GM21526 (cell line): ENCODE measurements around the gene CEND1.

Experiments used
- ATAC-seq: cut with Tn5 transposase; IDR thresholded peaks from one replicate; pipeline ENCODE4 v1.9.1; 2021; ENCODE audit warnings: moderate library complexity; ENCODE audit not compliant: unreplicated experiment, low FRiP score

Gene CEND1

DNA sequence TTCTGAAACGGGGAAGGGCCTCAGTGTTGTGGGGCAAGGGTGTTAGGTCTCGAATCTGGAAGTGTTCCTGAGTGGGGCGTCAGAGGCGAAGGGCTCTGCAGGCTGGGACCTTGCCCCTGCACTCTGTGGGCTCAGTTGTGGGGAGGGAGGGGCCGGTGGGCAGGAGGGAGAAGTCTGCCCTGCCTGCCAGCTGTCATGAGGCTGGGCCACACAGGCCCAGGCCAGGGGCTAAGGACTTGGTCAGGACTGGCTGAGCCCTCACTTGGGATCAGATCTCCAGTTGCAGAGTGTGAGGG is 38.0 kb upstream of the CEND1 start, which contains the start of gene CRACR2B:
CRACR2B (plus strand) TSS at position 23 of the 296 bp plus-strand sequence. CDS start 689 bp downstream, outside the sequence.
- peak; percentile 12 for ATAC-seq

DNA sequence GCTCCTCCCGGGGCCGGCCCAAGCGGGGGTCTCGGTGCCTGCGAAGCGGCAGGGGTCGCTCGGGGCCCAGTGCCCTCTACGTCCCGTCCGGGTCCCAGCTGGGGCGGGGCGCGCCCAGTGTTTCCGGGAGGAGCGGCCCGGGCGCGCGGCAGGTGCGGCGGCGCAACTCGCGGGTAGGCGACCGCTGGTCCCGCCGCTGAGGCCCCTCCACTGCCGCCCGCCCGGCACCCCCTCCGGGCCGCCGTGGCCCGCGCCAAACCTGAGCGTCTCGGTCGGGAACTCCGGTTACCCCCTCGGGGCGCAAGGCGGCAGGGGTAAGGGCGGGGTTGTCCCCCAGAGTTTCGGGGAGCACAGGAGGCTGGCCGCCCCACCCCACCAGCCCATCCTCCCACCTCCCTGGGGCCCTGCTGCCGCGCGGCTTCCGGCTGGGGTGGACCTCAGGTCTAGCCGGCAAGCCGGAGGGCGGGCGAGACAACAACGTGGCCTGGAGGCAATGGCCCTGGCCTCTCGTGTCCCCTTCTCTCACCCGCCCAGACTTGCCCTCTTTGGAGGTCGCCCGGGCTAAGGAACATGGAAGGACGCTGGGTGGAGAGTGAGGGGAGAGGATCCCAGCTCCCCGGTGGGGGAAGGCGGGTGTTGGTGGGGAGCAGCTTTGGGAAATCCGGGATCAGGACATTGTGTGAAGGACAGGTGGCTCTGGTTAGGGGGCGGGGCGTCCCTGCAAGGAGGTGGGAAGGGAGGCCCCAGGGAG is 37.4 kb upstream of the CEND1 start:
- peak; percentile 35 for ATAC-seq

DNA sequence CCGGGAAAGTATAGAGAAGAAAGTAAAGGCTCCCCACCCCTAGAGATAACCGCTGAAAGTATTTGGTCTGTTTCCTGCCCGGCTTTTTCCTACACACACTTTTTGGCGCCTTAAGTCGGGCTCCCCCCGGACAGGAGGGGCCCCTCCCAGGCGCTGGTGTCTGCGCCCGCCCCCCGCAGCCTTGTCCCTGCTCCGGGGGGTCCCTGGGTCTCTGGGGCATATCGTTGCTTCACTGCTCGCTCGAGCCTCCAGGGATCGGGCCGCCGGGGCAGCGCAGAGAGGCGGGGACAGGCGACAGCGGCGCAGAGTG is 36.9 kb upstream of the CEND1 start:
- no peak for ATAC-seq

DNA sequence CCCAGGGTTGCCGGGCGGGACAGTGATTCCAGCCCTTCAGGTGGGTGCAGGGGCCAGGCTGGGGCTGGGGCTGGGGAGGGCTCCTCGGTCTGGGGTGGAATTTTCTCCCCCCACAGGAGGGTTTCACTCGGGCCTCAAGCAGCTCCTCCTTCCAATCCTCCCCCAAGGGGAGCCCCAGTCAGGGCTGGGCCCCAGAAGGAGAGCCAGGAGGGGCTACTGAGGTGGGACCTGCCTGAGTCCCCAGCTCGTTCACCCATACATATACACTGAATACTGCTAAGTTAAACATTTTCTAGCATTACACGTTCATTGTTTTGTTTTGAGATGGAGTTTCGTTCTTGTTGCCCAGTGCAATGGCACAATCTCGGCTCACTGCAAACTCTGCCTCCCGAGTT is 36.3 kb upstream of the CEND1 start:
- no peak for ATAC-seq

DNA sequence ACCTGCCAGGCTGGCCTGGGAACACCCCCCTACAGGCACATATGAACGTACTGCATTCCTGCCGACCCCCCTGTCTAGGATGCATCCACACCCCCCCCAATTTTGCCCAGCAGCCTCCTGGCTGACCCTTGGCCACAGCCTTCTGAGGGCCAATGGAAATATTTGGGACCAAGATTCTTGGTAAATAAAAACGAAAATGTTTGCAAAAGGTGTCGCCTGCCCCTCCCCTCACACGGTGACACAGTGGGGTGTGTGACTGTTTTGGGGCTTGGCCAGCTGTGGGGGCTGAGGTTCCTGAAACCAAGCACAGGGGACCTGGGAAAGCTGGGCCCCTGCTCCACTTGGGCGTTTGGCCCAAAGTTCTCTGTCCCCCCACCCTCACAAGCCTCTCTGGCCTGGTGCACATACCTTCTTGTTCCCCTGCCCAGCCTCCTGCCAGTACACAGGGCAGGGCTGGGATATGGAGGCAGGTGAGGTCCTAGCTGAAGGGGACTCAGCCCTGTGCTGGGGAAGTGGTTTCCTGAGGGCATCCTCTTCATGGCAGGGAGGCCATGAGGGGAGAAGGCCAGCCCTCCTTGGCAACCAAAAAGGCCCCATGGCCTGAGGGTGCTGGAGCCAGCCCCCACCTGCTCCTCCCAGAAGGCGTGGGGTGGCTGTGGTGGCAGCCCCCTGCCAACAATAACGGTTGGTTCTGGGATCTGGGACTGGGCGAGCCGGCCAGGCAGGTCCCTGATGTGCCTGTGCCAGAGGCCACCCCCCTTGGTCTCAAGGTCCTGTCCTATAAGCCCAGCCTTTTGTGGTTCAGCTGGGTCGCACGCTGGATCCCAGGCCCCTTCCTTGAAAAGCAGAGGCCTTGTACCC is 35.7 kb upstream of the CEND1 start:
- no peak for ATAC-seq

DNA sequence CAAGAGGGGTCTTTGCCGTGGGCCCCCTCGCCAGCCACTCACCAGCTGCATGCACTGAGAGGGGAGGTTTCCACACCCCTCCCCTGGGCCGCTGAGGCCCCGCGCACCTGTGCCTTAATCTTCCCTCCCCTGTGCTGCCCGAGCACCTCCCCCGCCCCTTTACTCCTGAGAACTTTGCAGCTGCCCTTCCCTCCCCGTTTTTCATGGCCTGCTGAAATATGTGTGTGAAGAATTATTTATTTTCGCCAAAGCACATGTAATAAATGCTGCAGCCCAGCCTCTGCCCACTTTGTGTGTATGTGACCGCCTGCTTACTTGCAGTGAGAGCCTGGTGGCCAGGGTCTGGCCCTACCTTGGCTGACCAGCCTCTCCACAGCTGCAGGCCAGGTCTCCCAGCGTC is 35.1 kb upstream of the CEND1 start:
- no peak for ATAC-seq

DNA sequence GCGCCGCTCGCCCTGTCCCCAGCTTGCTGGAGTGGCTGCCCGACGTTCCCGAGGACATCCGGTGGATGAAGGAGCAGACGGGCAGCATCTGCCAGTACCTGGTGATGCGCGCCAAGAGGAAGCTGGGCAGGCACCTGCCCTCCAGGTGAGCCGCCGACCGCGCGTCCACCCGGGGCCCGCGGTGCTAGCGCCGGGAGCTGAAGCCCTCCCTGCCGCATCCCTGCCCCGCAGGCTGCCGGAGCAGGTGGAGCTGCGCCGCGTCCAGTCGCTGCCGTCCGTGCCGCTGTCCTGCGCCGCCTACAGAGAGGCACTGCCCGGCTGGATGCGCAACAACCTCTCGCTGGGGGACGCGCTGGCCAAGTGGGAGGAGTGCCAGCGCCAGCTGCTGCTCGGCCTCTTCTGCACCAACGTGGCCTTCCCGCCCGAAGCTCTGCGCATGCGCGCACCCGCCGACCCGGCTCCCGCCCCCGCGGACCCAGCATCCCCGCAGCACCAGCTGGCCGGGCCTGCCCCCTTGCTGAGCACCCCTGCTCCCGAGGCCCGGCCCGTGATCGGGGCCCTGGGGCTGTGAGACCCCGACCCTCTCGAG is 34.5 kb upstream of the CEND1 start:
- ATAC-seq: no peak

DNA sequence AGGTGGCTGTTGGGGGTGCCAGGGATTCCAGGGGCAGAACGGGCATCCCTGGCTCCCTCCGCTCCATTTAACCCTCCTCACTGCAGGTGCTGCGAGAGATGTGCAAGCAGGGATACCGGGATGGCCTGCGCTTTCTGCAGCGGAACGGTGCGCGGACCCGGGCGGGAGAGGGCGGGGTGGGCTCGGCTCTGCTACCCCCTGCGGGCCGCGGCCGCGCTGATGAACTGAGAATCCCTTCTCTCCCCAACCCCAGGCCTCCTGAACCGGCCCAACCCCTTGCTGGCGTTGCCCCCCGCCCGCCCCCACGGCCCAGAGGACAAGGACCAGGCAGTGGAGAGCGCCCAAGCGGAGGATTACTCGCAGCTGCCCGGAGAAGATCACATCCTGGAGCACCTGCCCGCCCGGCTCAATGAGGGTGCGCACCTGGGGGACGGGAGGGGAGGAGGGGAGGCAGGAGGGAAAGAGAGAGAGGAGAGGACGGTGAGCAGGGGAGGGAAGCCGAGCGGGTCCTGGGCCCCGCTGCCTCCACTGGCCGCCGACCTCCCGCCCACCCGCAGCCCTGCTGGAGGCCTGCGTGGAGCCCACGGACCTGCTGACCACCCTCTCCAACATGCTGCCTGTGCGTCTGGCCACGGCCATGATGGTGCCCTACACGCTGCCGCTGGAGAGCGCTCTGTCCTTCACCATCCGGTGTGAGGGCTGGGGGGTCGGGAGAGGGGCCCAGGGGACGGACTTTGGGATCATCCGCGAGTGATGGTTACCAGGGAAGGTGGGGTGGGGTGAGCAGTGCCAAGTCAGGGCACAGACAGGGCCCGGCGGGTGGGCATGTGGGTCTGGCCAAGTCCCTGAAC is 33.8 kb upstream of the CEND1 start:
- ATAC-seq: no peak

DNA sequence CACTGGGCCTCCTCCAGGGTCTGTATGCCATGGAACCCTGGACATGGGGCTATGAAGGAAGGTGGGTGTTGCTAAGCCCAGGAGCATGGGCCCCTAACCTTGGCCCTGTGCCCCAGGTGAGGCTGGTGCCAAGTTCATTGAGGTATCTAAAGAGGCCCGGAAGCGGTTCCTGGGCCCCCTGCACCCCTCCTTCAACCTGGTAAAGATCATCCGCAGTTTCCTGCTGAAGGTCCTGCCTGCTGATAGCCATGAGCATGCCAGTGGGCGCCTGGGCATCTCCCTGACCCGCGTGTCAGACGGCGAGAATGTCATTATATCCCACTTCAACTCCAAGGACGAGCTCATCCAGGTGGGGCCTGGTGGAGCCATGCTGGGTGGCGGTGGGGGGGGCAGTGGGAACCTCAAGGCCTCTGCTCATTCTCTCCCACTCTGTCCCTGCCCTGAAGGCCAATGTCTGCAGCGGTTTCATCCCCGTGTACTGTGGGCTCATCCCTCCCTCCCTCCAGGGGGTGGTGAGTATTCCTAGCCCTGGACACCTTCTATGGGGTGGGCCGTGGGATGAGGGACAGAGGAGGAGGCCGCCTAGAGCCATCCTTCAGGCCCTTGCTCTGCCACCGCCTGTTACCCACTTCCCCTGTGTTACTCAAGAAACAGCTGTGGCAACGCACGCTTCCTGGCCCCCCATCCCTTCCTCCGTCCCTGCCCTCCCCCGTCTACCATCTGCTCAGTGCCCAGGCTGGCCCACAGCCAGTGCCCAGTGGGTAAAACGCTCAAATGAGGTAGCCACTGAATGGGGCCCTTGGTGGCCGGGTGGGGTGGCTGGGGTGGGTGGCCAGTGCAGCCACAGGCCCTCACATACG is 31.9 kb upstream of the CEND1 start:
- ATAC-seq: no peak

DNA sequence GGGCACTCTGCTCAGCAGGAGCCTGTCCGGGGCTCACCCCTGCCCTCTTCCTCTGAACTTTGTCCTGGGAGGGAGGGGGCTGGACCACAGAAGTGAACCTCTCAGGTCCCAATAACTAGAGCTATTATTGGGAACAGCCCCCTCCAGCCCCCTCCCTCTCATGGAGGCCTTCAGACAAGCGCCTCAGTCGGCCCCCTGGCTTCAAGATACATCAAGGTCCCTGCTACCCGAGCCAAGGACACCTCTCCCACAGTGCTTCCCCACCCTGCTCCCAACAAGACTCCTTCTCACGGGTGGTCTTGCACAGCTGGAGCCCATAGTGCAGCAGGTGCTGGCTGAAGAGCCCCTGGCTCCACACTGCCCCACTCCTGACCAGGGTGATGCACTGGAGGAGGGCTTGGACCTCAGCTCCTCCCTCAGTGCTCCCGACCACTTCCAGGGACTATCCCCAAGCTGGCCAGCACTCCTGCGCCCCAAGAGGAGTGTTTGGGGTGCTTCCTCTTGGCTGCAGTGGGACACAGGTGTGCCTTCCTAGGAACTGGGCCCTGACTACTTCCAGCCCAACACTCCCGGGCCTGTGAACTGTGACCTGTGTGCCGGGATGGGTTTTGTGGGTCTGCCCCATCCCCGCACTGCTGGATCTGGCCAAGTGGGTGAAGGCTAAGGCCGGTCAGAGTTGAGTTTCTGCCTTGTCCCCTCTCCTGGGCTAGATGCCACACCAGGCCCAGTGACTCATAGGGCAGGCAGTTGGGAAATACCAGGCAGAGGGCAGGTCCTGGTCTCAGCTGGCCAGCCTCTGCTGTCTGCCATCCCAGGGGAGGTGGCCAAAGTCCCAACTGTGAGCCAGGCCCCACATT is 31.0 kb upstream of the CEND1 start:
- no peak for ATAC-seq

DNA sequence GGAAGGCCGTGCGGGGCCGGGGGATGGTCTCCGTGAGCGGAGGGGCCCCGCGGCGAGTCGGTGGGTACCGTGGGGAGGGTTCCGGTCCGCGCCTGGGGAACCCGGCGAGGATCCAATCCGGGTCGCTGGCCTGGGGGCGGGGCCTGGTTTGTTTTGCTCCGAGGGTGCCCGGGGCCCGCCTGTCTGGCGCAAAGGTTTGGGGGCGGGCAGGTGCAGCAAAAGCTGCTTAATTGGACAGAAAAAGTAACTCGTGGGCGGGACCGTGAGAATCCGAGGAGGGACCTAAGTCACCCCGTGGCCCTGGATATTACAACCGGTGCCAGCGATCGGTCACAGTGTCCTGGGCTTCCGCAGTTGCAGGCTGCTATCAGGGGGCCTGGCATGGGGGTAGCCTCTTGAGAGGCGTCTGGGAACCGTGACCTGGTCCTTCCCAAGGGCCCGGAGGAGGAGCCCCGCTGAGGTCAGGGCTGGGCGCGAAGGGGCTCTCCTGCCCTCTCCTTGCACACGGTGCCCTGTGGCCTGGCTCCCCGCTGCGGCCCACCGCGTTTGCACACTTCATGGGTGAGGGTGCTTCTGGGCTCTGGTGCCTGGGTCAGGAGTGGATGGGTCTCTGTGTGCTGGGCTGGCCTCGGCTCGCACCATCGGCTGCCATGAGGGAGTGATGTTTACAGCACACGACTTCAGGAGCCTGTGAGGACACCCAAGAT is 30.2 kb upstream of the CEND1 start:
- ATAC-seq: peak; percentile 49

DNA sequence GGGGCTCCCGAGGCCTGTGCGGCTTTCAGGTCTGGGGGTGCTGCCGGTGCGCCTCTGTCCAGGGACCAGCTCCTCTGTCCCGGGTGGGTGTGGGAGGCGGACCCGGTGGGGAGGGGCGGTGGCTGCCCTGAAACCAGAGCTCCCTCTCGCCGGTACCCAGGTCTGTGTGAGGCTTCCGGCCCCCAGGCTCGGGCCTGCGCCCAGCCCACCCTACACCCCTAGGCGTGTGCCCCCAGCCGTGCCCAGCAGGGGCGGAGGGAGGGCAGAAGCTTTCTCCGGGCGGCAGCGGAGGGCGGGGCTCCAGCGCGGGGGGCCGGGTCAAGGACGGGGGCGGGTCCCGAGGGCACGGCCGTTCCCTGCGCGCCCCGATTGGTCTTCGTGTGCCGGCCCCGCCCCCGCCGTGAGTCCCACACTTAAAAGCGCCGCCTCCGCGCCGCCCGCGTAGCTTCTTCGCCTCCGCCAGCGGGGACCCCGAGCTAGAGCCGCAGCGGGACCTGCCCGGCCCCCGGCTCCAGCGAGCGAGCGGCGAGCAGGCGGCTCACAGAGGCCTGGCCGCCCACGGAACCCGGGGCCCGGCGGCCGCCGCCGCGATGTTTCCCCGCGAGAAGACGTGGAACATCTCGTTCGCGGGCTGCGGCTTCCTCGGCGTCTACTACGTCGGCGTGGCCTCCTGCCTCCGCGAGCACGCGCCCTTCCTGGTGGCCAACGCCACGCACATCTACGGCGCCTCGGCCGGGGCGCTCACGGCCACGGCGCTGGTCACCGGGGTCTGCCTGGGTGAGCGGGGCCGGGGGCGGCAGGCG is 29.4 kb upstream of the CEND1 start:
- ATAC-seq: peak; percentile 51

DNA sequence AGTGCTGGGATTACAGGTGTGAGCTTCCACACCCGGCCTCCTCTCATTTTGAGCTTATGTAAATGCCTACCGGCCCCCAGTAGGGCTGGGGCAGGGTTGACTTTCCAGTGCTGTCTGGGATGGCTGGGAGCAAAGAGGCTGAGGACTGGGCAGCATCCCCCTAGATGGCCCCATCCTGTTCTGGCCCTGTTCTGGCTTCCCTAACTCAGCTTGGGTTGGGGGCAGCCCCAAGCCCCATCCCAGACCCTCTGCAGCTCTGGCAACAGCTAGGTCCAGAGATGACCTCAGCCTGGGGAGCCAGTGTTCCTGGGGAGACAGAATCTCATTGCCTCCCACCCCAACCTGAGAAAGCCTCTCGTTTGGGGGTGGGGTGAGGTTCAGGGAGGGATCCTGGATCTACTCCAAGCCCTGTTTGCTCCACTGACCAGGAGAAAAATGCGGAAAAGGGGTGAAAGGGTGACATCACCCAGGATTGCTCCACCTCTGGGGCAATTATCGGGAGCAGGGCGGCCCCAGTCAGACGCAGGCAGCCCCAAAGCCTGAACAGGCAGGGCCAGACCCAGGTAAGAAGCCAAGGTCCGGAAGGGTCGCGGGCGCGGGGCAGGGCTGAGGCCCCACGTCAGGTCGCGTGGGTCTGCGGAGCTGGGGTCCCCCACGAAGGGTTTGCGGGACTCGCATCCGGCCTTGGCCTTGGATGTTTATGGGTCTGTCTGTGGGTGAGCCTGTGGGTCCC is 28.7 kb upstream of the CEND1 start, which contains the start of gene PNPLA2:
PNPLA2 (plus strand) TSS at position 519 of the 733 bp plus-strand sequence. CDS start 805 bp downstream, outside the sequence.
- peak; percentile 1 for ATAC-seq

DNA sequence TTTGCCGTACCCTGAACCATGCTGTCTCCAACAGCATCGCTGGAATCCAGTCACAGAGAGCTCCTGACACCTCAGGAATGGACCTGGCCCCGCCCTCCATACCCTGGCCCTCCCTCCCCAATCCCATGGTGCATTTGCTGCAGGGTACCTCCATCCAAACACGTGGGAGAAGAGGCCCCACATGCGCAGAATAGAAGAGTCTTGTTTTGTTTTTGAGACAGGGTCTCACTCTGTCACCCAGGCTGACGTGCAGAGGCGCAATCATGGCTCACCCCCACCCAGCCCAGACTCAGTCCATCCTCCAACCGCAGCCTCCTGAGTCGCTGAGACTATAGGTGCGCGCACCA is 26.5 kb upstream of the CEND1 start:
- no peak for ATAC-seq

DNA sequence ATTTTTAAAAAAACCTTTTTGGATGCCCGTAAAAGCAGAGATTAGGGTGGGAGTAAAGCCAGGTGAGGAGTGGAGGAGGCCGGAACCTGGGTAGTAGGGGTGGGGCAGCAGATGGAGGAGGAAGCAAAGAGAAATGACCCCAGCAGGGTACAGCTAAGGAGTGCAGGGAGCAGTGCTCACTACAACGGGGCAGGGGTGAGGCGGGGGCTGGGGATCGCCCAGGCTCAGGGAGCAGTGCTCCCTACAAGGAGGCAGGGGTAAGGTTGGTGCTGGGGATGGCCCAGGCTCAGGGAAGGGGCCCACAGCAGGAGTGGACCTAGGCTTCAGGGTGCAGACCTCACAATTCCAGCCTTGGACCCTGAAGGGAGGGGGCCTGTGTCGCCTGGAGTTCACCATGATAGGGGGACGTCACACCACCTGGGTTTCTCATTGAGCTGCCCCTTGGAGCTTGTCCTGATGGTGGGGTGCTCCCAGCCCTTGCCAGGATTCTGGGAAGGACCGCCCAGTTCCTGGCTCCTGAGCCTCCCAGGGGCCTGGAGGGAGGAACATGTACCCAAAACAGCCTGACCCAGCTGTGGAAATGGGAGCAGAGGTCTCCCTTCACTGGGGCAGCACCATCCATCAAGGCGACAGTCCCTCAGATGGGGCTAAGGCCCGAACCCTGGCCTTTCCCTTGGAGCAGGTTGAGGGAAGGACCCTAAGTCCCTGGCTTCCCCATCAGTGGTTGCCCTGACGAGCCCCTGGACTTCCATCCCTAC is 26.0 kb upstream of the CEND1 start:
- no peak for ATAC-seq

DNA sequence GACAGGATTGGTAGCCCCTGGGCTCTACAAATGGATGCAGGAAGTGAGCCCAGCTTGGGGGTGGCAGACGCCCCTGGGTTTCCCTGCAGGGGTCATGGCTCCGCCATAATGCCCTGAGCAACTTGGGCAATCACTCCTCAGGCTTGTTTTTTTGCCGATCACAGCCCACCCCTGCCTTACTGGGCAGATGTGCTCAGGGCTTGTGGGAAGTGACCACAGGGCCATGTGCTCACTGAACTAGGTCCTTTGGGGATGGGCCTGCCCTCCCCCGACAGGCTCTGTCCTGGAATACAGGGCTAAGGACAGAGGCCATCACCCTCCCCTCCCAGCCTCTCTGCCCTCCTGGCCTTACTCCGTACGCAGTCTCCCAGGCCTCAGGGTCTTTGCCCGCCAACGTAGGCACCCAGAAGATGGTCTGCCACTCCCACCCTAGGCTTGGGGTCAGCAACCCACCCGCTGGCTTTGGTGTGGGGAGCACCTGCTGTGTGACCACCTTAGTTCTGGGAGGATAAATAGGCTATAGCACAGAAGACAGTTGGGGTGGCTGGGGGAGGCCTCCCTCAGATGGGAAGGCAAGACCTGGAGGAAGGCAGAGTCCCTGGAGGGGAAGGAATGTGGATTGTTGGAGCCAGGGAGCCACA is 23.7 kb upstream of the CEND1 start:
- ATAC-seq: no peak
